SK-N-SH (cell line): Measurements from ENCODE around the gene TBL3. TPM values are rescaled to one million over a fixed set of nuclear protein-coding genes. Genes with fewer than 3 reads are reported as not detected.

Experiments
- CTCF ChIA-PET: fragments of 300-600, 350-600 bp; formaldehyde crosslinking; extraction: SDS; loops from one replicate; lab custom pipeline; 2021; lab: Yijun Ruan, JAX
- POLR2A ChIA-PET: fragments of 350-600 bp; sonication (Branson Sonifier 250); formaldehyde crosslinking; extraction: SDS; loops from one replicate; lab custom pipeline; 2020; ENCODE audit warnings: antibody characterized with exemption, inconsistent platforms; lab: Yijun Ruan, JAX
- DNase-seq: peaks from one replicate; pipeline ENCODE4 v3.0.0; 2012
- H2AFZ ChIP-seq: fragments of 200-600 bp; sonication (generic); 2 replicates; pipeline ENCODE4 v1.8.1; 2016; ENCODE audit warnings: antibody characterized with exemption, mild to moderate bottlenecking, low read depth
- H3F3A ChIP-seq: fragments of 200-600 bp; sonication (generic); replicated peaks from 2 replicates; pipeline ENCODE3; 2016; ENCODE audit warnings: antibody characterized with exemption, mild to moderate bottlenecking; ENCODE audit not compliant: insufficient read depth
- H3K27ac ChIP-seq, 2 experiments: fragments of 200-500 bp in 1 of 2; fragments of 200-600 bp in 1 of 2; sonication (Bioruptor generic) in 1 of 2; sonication (generic), shearing (Covaris generic) in 1 of 2; 2 replicates each; pipeline versions ENCODE4 v1.5.1 to v1.6.1; 2014 to 2016; ENCODE audit warnings: low read depth in 2 of 2, inconsistent platforms in 1 of 2, low read length in 1 of 2, mild to moderate bottlenecking in 1 of 2, mixed read lengths in 1 of 2
- H3K27me3 ChIP-seq: fragments of 200-600 bp; sonication (generic), shearing (Covaris generic); 2 replicates; pipeline ENCODE4 v1.6.1; 2016; ENCODE audit warnings: mixed run types; ENCODE audit not compliant: insufficient read depth
- H3K36me3 ChIP-seq, 2 experiments: fragments of 200-500 bp in 1 of 2; fragments of 200-600 bp in 1 of 2; sonication (Bioruptor generic) in 1 of 2; sonication (generic) in 1 of 2; replicated peaks in 1 of 2; 2 replicates each; pipeline versions ENCODE3 to v1.5.1; 2014 to 2016; ENCODE audit warnings: low read length in 1 of 2, mild to moderate bottlenecking in 1 of 2; ENCODE audit not compliant: insufficient read depth in 2 of 2, control insufficient read depth in 1 of 2
- H3K4me1 ChIP-seq, 2 experiments: fragments of 200-500 bp in 1 of 2; fragments of 200-600 bp in 1 of 2; sonication (Bioruptor generic) in 1 of 2; sonication (generic), shearing (Covaris generic) in 1 of 2; 2 replicates each; pipeline versions ENCODE4 v1.5.1 to v1.6.1; 2014 to 2016; ENCODE audit warnings: low read depth in 1 of 2, low read length in 1 of 2, mixed run types in 1 of 2; ENCODE audit not compliant: insufficient read depth in 2 of 2, control insufficient read depth in 1 of 2
- H3K4me2 ChIP-seq: fragments of 200-600 bp; sonication (generic), shearing (Covaris generic); 2 replicates; pipeline ENCODE4 v1.6.1; 2017; ENCODE audit warnings: mixed run types
- H3K4me3 ChIP-seq, 2 experiments: fragments of 200-500 bp in 1 of 2; fragments of 200-600 bp in 1 of 2; sonication (Bioruptor generic) in 1 of 2; sonication (generic), shearing (Covaris generic) in 1 of 2; 2 replicates each; pipeline versions ENCODE4 v1.5.1 to v1.8.1; 2014 to 2016; ENCODE audit warnings: low read depth in 2 of 2, inconsistent platforms in 1 of 2, low read length in 1 of 2, mild to moderate bottlenecking in 1 of 2, mixed read lengths in 1 of 2, moderate library complexity in 1 of 2
- H3K79me2 ChIP-seq: fragments of 200-600 bp; sonication (generic); 2 replicates; pipeline ENCODE4 v1.8.1; 2017; ENCODE audit warnings: mild to moderate bottlenecking; ENCODE audit not compliant: insufficient read depth
- H3K9ac ChIP-seq: fragments of 200-600 bp; sonication (generic); 2 replicates; pipeline ENCODE4 v1.6.1; 2017; ENCODE audit warnings: mixed run types
- H3K9me2 ChIP-seq: fragments of 200-600 bp; sonication (generic); 2 replicates; pipeline ENCODE4 v1.6.1; 2017; ENCODE audit warnings: mixed run types
- H3K9me3 ChIP-seq: fragments of 200-600 bp; sonication (generic); 2 replicates; pipeline ENCODE4 v1.6.1; 2017; ENCODE audit warnings: mixed run types, mild to moderate bottlenecking, moderate library complexity
- H4K20me1 ChIP-seq: fragments of 200-600 bp; sonication (generic); 2 replicates; pipeline ENCODE4 v1.6.1; 2017; ENCODE audit warnings: mild to moderate bottlenecking, mixed run types; ENCODE audit not compliant: insufficient read depth
- CHD2 ChIP-seq: fragments of 150-350 bp; IDR thresholded peaks from 2 replicates; pipeline ENCODE4 v1.6.1; 2018; ENCODE audit warnings: low read length; ENCODE audit not compliant: partially characterized antibody
- ELF1 ChIP-seq: IDR thresholded peaks from 2 replicates; pipeline ENCODE4 v1.4.0; 2012
- EP300 ChIP-seq, 2 experiments: IDR thresholded peaks; 2 replicates each; pipeline versions ENCODE4 v1.4.0 to v1.6.1; 2012; ENCODE audit warnings: borderline replicate concordance in 1 of 2, low read depth in 1 of 2, low read length in 1 of 2
- FOXM1 ChIP-seq: IDR thresholded peaks from 2 replicates; pipeline ENCODE4 v1.4.0; 2012; ENCODE audit warnings: low read depth, mild to moderate bottlenecking
- GABPA ChIP-seq: IDR thresholded peaks from 2 replicates; pipeline ENCODE4 v1.4.0; 2012; ENCODE audit warnings: low read depth, mild to moderate bottlenecking
- JUND ChIP-seq: IDR thresholded peaks from 2 replicates; pipeline ENCODE4 v1.4.0; 2012
- MAX ChIP-seq: IDR thresholded peaks from 2 replicates; pipeline ENCODE4 v1.4.0; 2012; ENCODE audit warnings: low read depth
- MXI1 ChIP-seq: IDR thresholded peaks from 2 replicates; pipeline ENCODE4 v1.6.1; 2012; ENCODE audit warnings: mild to moderate bottlenecking, low read depth, low read length, improper control_type of control experiment
- NFIC ChIP-seq: IDR thresholded peaks from 2 replicates; pipeline ENCODE4 v1.4.0; 2012; ENCODE audit warnings: borderline replicate concordance
- PBX3 ChIP-seq: IDR thresholded peaks from 2 replicates; pipeline ENCODE4; 2012
- POLR2AphosphoS5 ChIP-seq: IDR thresholded peaks from 2 replicates; pipeline ENCODE4 v1.6.1; 2012; ENCODE audit warnings: low read depth, low read length
- RAD21 ChIP-seq: IDR thresholded peaks from 2 replicates; pipeline ENCODE4 v1.6.1; 2012; ENCODE audit warnings: mild to moderate bottlenecking, low read length
- RCOR1 ChIP-seq: fragments of 150-350 bp; IDR thresholded peaks from 2 replicates; pipeline ENCODE4 v1.6.1; 2017; ENCODE audit warnings: antibody characterized with exemption, low read length
- SMC3 ChIP-seq: IDR thresholded peaks from 2 replicates; pipeline ENCODE4 v1.6.1; 2012; ENCODE audit warnings: low read depth, low read length, improper control_type of control experiment
- TAF1 ChIP-seq: IDR thresholded peaks from 2 replicates; pipeline ENCODE4 v1.6.1; 2012; ENCODE audit warnings: low read depth, mild to moderate bottlenecking, low read length, moderate library complexity, borderline replicate concordance
- TEAD4 ChIP-seq: IDR thresholded peaks from 2 replicates; pipeline ENCODE4 v1.4.0; 2012; ENCODE audit warnings: mild to moderate bottlenecking, borderline replicate concordance; ENCODE audit not compliant: insufficient read depth
- WGBS: methylation state at CpG from one replicate; pipeline ENCODE4 v1.1.6; 2017; ENCODE audit warnings: low lambda C conversion rate; 5-methylcytosine and 5-hydroxymethylcytosine counted together
- polyA plus RNA-seq, 3 experiments: library from polyadenylated mRNA; depleted of rRNA; stranded (reverse); fragments of >200 nt; gene quantifications; 2 replicates each; pipeline ENCODE4 v1.2.3, GENCODE V29; 2012
- TF ChIP-seq, protein P1 (sequence below): fragments of 150-350 bp; IDR thresholded peaks from 2 replicates; pipeline ENCODE4 v1.6.1; 2016; ENCODE audit warnings: mild to moderate bottlenecking, low read depth, low read length
- TF ChIP-seq, protein P2 (sequence below): IDR thresholded peaks from 2 replicates; pipeline ENCODE4 v1.6.1; 2012; ENCODE audit warnings: mild to moderate bottlenecking, low read depth, low read length, moderate library complexity

The TBL3 gene
- polyA plus RNA-seq, 1 of the 3 experiments (the other 2 are of a cell fraction), result 37.1 TPM

- H3F3A ChIP-seq, result no peaks in the 10 kb centered on the region
- ChIA-PET CTCF (interaction anchor here (0.6 to 1.8 kb wide), 11 partner anchors 9 to 106 kb away, joined by 3 to 18 read pairs (median 4); partner anchors contain the start of genes FAHD1, HAGH and MSRB1), POLR2A (interaction anchor here (0.7 to 1.3 kb wide), 4 partner anchors 11 to 150 kb away, joined by 3 to 11 read pairs (median 3); partner anchors contain the start of genes MSRB1, RPS2 and SPSB3)
- peak overlapping the region in 1 of 2 experiments; percentile 54; a peak in 1 of 4 replicates for H3K27ac ChIP-seq
- H3K4me2 ChIP-seq, result no peak overlapping the region
- 81% methylated on average over 12 of the region's 19 CpGs for WGBS
- H3K9me2 ChIP-seq, result no peaks in the 10 kb centered on the region
- no peaks in the 10 kb centered on the region for H3K36me3 ChIP-seq
- H4K20me1 ChIP-seq, result no peaks in the 10 kb centered on the region
- no peaks in the 10 kb centered on the region for H3K9me3 ChIP-seq
- H2AFZ ChIP-seq, result no peak overlapping the region
- TF ChIP-seq RAD21 (peak; percentile 48), SMC3 (peak; percentile 38; the same call in 1 of the 2 replicates), GABPA (no peak), EP300 (IDR thresholded peaks at IDR 0.05; ENCODE audit: borderline replicate concordance in 1 of 2, low read depth in 1 of 2, low read length in 1 of 2) (0 out of 4 replicates have a peak, but pooled peaks of 1 of the 2 experiments have one; percentile 18)
- peaks cover 0 to 17% of the 10 kb centered on the region in 2 experiments; a peak in 1 of 4 replicates for H3K4me1 ChIP-seq
- no peak for DNase-seq
- no peak overlapping the region for H3K9ac ChIP-seq
- no peaks in the 10 kb centered on the region for H3K79me2 ChIP-seq
- no peak overlapping the region for H3K4me3 ChIP-seq
- H3K27me3 ChIP-seq, result no peaks in the 10 kb centered on the region
These were observed 39.5 kb upstream of the TBL3 start for GRCh38 chr16:1932050-1933028.

DNA sequence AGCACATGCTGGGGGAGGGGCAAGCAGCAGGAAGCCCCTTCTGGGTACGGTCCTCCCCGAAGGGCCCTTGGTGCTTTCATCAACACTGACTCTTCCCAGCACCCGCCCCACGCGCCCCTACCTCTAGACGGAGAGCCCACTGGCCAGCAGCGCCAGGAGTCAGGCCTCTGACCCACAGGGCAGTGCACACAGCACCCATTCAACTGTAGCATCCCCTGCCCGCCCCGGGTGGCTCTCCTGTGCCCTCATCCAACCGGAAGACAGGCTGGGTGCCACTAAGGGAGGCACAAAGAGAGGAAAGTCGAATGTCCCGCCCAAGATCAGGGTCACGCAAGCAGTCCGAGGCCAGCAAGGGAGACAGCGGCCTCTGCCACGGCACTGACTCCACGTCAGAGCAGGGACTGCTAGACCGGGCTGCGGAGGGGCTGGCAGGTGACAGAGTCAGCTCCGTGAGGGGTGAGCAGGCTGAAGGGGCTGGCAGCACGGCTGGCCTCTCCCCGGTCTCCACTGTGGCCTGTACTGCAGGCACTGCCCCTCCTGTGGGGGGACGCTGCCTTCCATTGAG lies 38.7 kb upstream of the TBL3 start:
- peaks cover 0 to 17% of the 10 kb centered on the region in 2 experiments; a peak in 1 of 4 replicates for H3K4me1 ChIP-seq
- no peak overlapping the region for H2AFZ ChIP-seq
- H3K36me3 ChIP-seq, result peaks cover 0 to 1% of the 10 kb centered on the region in 2 experiments
- no peaks in the 10 kb centered on the region for H4K20me1 ChIP-seq
- ChIA-PET CTCF (interaction anchor here (1.2 to 1.8 kb wide), 5 partner anchors 17 to 71 kb away, joined by 3 to 18 read pairs (median 5); no protein-coding TSS in a partner anchor), POLR2A (interaction anchor here (1.3 kb wide), 1 partner anchor 10 kb away, joined by 11 read pairs; the partner anchor contains the start of gene MSRB1)
- 87% methylated on average over 14 of the region's 23 CpGs for WGBS
- H3K79me2 ChIP-seq, result no peaks in the 10 kb centered on the region
- peak; percentile 16 for DNase-seq
- H3K9me3 ChIP-seq, result no peaks in the 10 kb centered on the region
- no peaks in the 10 kb centered on the region for H3F3A ChIP-seq
- no peaks in the 10 kb centered on the region for H3K9me2 ChIP-seq
- no peak overlapping the region for H3K4me3 ChIP-seq
- H3K9ac ChIP-seq, result no peak overlapping the region
- no peaks in the 10 kb centered on the region for H3K27me3 ChIP-seq
- peak overlapping the region in 1 of 2 experiments; percentile 54; a peak in 1 of 4 replicates for H3K27ac ChIP-seq
- no peak overlapping the region for H3K4me2 ChIP-seq
- no peak for TF ChIP-seq RCOR1
- TF ChIP-seq GABPA, result no peak
- no peak for TF ChIP-seq ELF1
- no peak for TF ChIP-seq TAF1
- no peak for TF ChIP-seq TEAD4
- TF ChIP-seq RAD21, result no peak
- TF ChIP-seq MAX, result no peak
- no peak for TF ChIP-seq POLR2AphosphoS5
- no peak for TF ChIP-seq CHD2
- no peak for TF ChIP-seq PBX3
- TF ChIP-seq NFIC, result no peak
- TF ChIP-seq, protein P1, sequence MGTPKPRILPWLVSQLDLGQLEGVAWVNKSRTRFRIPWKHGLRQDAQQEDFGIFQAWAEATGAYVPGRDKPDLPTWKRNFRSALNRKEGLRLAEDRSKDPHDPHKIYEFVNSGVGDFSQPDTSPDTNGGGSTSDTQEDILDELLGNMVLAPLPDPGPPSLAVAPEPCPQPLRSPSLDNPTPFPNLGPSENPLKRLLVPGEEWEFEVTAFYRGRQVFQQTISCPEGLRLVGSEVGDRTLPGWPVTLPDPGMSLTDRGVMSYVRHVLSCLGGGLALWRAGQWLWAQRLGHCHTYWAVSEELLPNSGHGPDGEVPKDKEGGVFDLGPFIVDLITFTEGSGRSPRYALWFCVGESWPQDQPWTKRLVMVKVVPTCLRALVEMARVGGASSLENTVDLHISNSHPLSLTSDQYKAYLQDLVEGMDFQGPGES, result no peak
- TF ChIP-seq FOXM1, result no peak
- TF ChIP-seq JUND, result no peak
- no peak for TF ChIP-seq MXI1
- TF ChIP-seq, protein P2, sequence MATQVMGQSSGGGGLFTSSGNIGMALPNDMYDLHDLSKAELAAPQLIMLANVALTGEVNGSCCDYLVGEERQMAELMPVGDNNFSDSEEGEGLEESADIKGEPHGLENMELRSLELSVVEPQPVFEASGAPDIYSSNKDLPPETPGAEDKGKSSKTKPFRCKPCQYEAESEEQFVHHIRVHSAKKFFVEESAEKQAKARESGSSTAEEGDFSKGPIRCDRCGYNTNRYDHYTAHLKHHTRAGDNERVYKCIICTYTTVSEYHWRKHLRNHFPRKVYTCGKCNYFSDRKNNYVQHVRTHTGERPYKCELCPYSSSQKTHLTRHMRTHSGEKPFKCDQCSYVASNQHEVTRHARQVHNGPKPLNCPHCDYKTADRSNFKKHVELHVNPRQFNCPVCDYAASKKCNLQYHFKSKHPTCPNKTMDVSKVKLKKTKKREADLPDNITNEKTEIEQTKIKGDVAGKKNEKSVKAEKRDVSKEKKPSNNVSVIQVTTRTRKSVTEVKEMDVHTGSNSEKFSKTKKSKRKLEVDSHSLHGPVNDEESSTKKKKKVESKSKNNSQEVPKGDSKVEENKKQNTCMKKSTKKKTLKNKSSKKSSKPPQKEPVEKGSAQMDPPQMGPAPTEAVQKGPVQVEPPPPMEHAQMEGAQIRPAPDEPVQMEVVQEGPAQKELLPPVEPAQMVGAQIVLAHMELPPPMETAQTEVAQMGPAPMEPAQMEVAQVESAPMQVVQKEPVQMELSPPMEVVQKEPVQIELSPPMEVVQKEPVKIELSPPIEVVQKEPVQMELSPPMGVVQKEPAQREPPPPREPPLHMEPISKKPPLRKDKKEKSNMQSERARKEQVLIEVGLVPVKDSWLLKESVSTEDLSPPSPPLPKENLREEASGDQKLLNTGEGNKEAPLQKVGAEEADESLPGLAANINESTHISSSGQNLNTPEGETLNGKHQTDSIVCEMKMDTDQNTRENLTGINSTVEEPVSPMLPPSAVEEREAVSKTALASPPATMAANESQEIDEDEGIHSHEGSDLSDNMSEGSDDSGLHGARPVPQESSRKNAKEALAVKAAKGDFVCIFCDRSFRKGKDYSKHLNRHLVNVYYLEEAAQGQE, result no peak
